HepG2 (cell line): ENCODE data around the gene AKAP1. TPM values are rescaled to one million over a fixed set of nuclear protein-coding genes. Genes with fewer than 3 reads are reported as not detected.

Experiments
- ATAC-seq: fragments of 200-7000 bp; cut with Tn5 transposase; 3 replicates; pipeline ENCODE4 v1.9.1; 2020; ENCODE audit warnings: mild to moderate bottlenecking, moderate library complexity
- BruUV-seq: library from RNA; stranded (reverse); fragments of 400-500 nt; replicated peaks from 2 replicates; lab custom pipeline; 2021; lab: Mats Ljungman, UMichigan
- CTCF ChIA-PET: fragments of 300-600 bp; formaldehyde crosslinking; extraction: SDS; loops from one replicate; lab custom pipeline; 2021; ENCODE audit warnings: low total read pairs, inconsistent platforms, low intra/inter-chr PET ratio; lab: Yijun Ruan, JAX
- POLR2A ChIA-PET: fragments of 350-600 bp; sonication (Branson Sonifier 250); formaldehyde crosslinking; loops from one replicate; lab custom pipeline; 2020; ENCODE audit warnings: antibody characterized with exemption, inconsistent platforms; lab: Yijun Ruan, JAX
- DNase-seq: peaks from one replicate; pipeline ENCODE4 v3.0.0-alpha.2; 2015; ENCODE audit warnings: low spot score
- FAIRE-seq: peaks from 3 replicates; lab custom pipeline; 2011; peaks lifted over from hg19 to GRCh38; lab: Jason Lieb, UNC
- H2AFZ ChIP-seq: one replicate; pipeline ENCODE4 v1.6.1; 2011; ENCODE audit warnings: low read length, inconsistent platforms
- H3K27ac ChIP-seq: fragments of 300-600 bp; 3 replicates; pipeline ENCODE4 v1.8.0; 2011; ENCODE audit warnings: mixed run types, mild to moderate bottlenecking, mixed read lengths, low read length, inconsistent platforms; ENCODE audit not compliant: insufficient read depth; ENCODE audit errors: extremely low read length
- H3K27me3 ChIP-seq, 2 experiments: fragments of 200-600 bp in 1 of 2; 2 replicates in 1 of 2; 3 replicates in 1 of 2; pipeline versions ENCODE4 v1.6.0 to v1.8.0; 2011; ENCODE audit warnings: low read length in 2 of 2, mild to moderate bottlenecking in 2 of 2, moderate library complexity in 2 of 2, inconsistent platforms in 1 of 2; ENCODE audit not compliant: insufficient read depth in 2 of 2, control insufficient read depth in 1 of 2
- H3K36me3 ChIP-seq, 2 experiments: fragments of 200-600 bp in 1 of 2; replicated peaks in 1 of 2; 2 replicates in 1 of 2; 3 replicates in 1 of 2; pipeline versions ENCODE4 v1.5.1 to v1.8.0; 2011; ENCODE audit warnings: low read length in 2 of 2, inconsistent platforms in 1 of 2; ENCODE audit not compliant: insufficient read depth in 2 of 2, control insufficient read depth in 1 of 2
- H3K4me1 ChIP-seq: 2 replicates; pipeline ENCODE4 v1.5.1; 2012; ENCODE audit warnings: low read length, inconsistent platforms; ENCODE audit not compliant: insufficient read depth
- H3K4me2 ChIP-seq: 2 replicates; pipeline ENCODE4 v1.6.0; 2011; ENCODE audit warnings: low read depth, low read length, inconsistent platforms
- H3K4me3 ChIP-seq, 3 experiments: fragments of 200-600 bp in 1 of 3; sonication (generic), shearing (Covaris generic) in 1 of 3; replicated peaks in 1 of 3; 2 replicates each; pipeline ENCODE4 v1.5.1; 2011 to 2016; ENCODE audit warnings: low read length in 3 of 3, inconsistent platforms in 2 of 3, low read depth in 2 of 3, mild to moderate bottlenecking in 2 of 3, control low read depth in 1 of 3, mixed read lengths in 1 of 3; ENCODE audit not compliant: insufficient read depth in 1 of 3
- H3K79me2 ChIP-seq: one replicate; pipeline ENCODE4 v1.6.1; 2011; ENCODE audit warnings: low read length, inconsistent platforms; ENCODE audit not compliant: insufficient read depth
- H3K9ac ChIP-seq: 2 replicates; pipeline ENCODE4 v1.6.0; 2011; ENCODE audit warnings: mild to moderate bottlenecking, low read depth, low read length, inconsistent platforms; ENCODE audit not compliant: insufficient read depth
- H3K9me3 ChIP-seq: 2 replicates; pipeline ENCODE4 v1.5.1; 2012; ENCODE audit warnings: mild to moderate bottlenecking, low read length
- H4K20me1 ChIP-seq: 2 replicates; pipeline ENCODE4 v1.6.0; 2011; ENCODE audit warnings: inconsistent platforms, mild to moderate bottlenecking, low read length, moderate library complexity; ENCODE audit not compliant: insufficient read depth
- ATF1 ChIP-seq: IDR thresholded peaks from 2 replicates; pipeline ENCODE4 v1.6.1; 2016; ENCODE audit warnings: mild to moderate bottlenecking, control low read depth
- CBFB ChIP-seq: sonication (generic); formaldehyde crosslinking; IDR thresholded peaks from 2 replicates; pipeline ENCODE4 v1.4.0; 2020; ENCODE audit warnings: missing genetic modification reagents
- IKZF4 ChIP-seq: sonication (generic); formaldehyde crosslinking; IDR thresholded peaks from 2 replicates; pipeline ENCODE4 v1.5.1; 2020; ENCODE audit warnings: borderline replicate concordance, mild to moderate bottlenecking, low read depth, missing genetic modification reagents; ENCODE audit errors: not compliant biosample characterization
- JUNB ChIP-seq: sonication (generic); formaldehyde crosslinking; IDR thresholded peaks from 2 replicates; pipeline ENCODE4 v1.8.0; 2022; ENCODE audit warnings: missing genetic modification reagents, mild to moderate bottlenecking, borderline replicate concordance
- MAFK ChIP-seq, 2 experiments: IDR thresholded peaks in 1 of 2; conservative IDR thresholded peaks in 1 of 2; 2 replicates each; pipeline ENCODE4 v1.6.1; 2011; ENCODE audit warnings: improper control_type of control experiment in 2 of 2, low read length in 2 of 2
- MTA3 ChIP-seq: sonication (generic); formaldehyde crosslinking; IDR thresholded peaks from 2 replicates; pipeline ENCODE4 v1.4.0; 2020; ENCODE audit warnings: missing genetic modification reagents
- NCOA2 ChIP-seq: sonication (generic); formaldehyde crosslinking; IDR thresholded peaks from 2 replicates; pipeline ENCODE4 v1.8.0; 2022; ENCODE audit warnings: inconsistent platforms
- NFE2L2 ChIP-seq: fragments of 150-350 bp; IDR thresholded peaks from 2 replicates; pipeline ENCODE4 v1.6.1; 2014; ENCODE audit warnings: low read length
- PHF20 ChIP-seq: sonication (generic); formaldehyde crosslinking; IDR thresholded peaks from 2 replicates; pipeline ENCODE4 v1.5.0; 2020; ENCODE audit warnings: mild to moderate bottlenecking, missing genetic modification reagents
- SMAD3 ChIP-seq: sonication (generic); formaldehyde crosslinking; IDR thresholded peaks from 2 replicates; pipeline ENCODE4 v1.4.0; 2020; ENCODE audit warnings: missing genetic modification reagents
- SP140L ChIP-seq: sonication (generic); formaldehyde crosslinking; IDR thresholded peaks from 2 replicates; pipeline ENCODE4 v1.4.0; 2020; ENCODE audit warnings: missing genetic modification reagents, borderline replicate concordance
- TBP ChIP-seq: sonication (generic); formaldehyde crosslinking; IDR thresholded peaks from 2 replicates; pipeline ENCODE4 v1.5.0; 2020; ENCODE audit warnings: missing genetic modification reagents
- XBP1 ChIP-seq: sonication (generic); formaldehyde crosslinking; IDR thresholded peaks from 2 replicates; pipeline ENCODE4 v1.5.0; 2020; ENCODE audit warnings: missing genetic modification reagents
- ZBTB21 ChIP-seq: sonication (generic); formaldehyde crosslinking; IDR thresholded peaks from 2 replicates; pipeline ENCODE4 v1.4.0; 2020; ENCODE audit warnings: missing genetic modification reagents
- ZNF136 ChIP-seq: sonication (generic); formaldehyde crosslinking; IDR thresholded peaks from 2 replicates; pipeline ENCODE4 v1.8.1; 2022; ENCODE audit warnings: low read depth, mild to moderate bottlenecking, moderate library complexity, missing genetic modification reagents
- ZNF333 ChIP-seq: sonication (generic); formaldehyde crosslinking; IDR thresholded peaks from 2 replicates; pipeline ENCODE4 v1.4.0; 2020; ENCODE audit warnings: mild to moderate bottlenecking, missing genetic modification reagents, borderline replicate concordance
- ZNF431 ChIP-seq: sonication (generic); formaldehyde crosslinking; IDR thresholded peaks from 2 replicates; pipeline ENCODE4 v1.9.0; 2022; ENCODE audit warnings: missing genetic modification reagents, low read depth, mild to moderate bottlenecking, borderline replicate concordance
- ZNF44 ChIP-seq: sonication (generic); formaldehyde crosslinking; IDR thresholded peaks from 2 replicates; pipeline ENCODE4 v1.5.1; 2020; ENCODE audit warnings: mild to moderate bottlenecking, missing genetic modification reagents
- ZNF543 ChIP-seq: sonication (generic); formaldehyde crosslinking; IDR thresholded peaks from 2 replicates; pipeline ENCODE4 v1.4.0; 2020; ENCODE audit warnings: mild to moderate bottlenecking, missing genetic modification reagents
- ZNF781 ChIP-seq: sonication (generic); formaldehyde crosslinking; IDR thresholded peaks from 2 replicates; pipeline ENCODE4 v1.5.1; 2020; ENCODE audit warnings: borderline replicate concordance, mild to moderate bottlenecking, missing genetic modification reagents; ENCODE audit errors: not compliant biosample characterization
- WGBS: methylation state at CpG from one replicate; pipeline ENCODE4 v1.1.6; 2017; ENCODE audit warnings: low lambda C conversion rate; 5-methylcytosine and 5-hydroxymethylcytosine counted together
- in situ Hi-C: cut with HindIII; loops from 2 replicates; pipeline ENCODE4 v1.10.0; 2017; ENCODE audit warnings: low pct_unique_long_range_greater_than_20kb; ENCODE audit not compliant: extremely low pct_ligation_motif_present
- intact Hi-C: fragments of 100-400 bp; cut with micrococcal nuclease; formaldehyde crosslinking; loops from one replicate; pipeline ENCODE4 v1.10.0; 2022; ENCODE audit not compliant: unreplicated experiment
- polyA plus RNA-seq, 8 experiments: library from polyadenylated mRNA; depleted of rRNA in 3 of 8; stranded (reverse) in 7 of 8; unstranded in 1 of 8; fragments of >200 nt; fragmentation: Illumina TruSeq in 4 of 8; extraction: Trizol in 4 of 8; gene quantifications; 2 replicates each; pipeline versions ENCODE4 v1.2.1 to v1.2.3, GENCODE V29; 2011 to 2016; ENCODE audit warnings: low read depth in 4 of 8, missing spikeins in 1 of 8, mixed read lengths in 1 of 8; ENCODE audit not compliant: insufficient read depth in 1 of 8
- total RNA-seq, 5 experiments: library from RNA; depleted of rRNA; stranded (reverse); fragments of >200 nt; fragmentation: Illumina TruSeq; extraction: Trizol; gene quantifications; 2 replicates each; pipeline ENCODE4 v1.2.3, GENCODE V29; 2016; ENCODE audit warnings: low read depth in 1 of 5
- TF ChIP-seq, protein P1 (sequence below): sonication (generic); formaldehyde crosslinking; conservative IDR thresholded peaks from 2 replicates; pipeline ENCODE4 v1.4.0; 2020; ENCODE audit warnings: missing genetic modification reagents
- TF ChIP-seq, protein P2 (sequence below): sonication (generic); formaldehyde crosslinking; conservative IDR thresholded peaks from 2 replicates; pipeline ENCODE4 v1.8.1; 2023; ENCODE audit warnings: missing genetic modification reagents
- TF ChIP-seq, protein P3 (sequence below): IDR thresholded peaks from 2 replicates; pipeline ENCODE4 v1.6.1; 2018; ENCODE audit warnings: missing genetic modification reagents, mild to moderate bottlenecking, missing compliant biosample characterization

AKAP1 gene
- total and polyA plus RNA-seq, 2 of the 13 experiments (the other 11 are each of a cell fraction or from before 2014, with no cell fraction given), result 101 to 131 TPM

DNA sequence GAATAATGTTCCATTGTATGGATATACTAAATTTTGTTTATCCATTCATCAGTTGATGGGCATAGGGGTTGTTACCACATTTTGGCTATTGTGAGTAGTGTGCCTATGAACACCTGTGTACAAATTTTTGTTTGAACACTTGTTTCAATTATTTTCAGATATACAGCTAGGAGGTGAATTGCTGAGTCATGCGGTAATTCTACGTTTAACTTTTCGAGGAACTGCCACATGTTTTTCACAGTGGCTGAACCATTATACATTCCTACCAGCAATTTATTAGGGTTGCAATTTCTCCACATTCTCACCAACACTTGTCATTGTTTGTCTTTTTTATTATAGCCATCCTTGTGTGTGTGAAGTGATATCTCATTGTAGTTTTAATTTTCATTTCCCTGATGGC, 75.6 kb downstream of the AKAP1 start (continued):
- no peak for TF ChIP-seq CBFB (CRISPR knock-in tag)
- no peak for TF ChIP-seq ZBTB21 (CRISPR knock-in tag)
- no peak for TF ChIP-seq PHF20 (CRISPR knock-in tag)
- TF ChIP-seq JUNB (CRISPR knock-in tag), result no peak
- TF ChIP-seq TBP, result no peak
- no peak for TF ChIP-seq ATF1 (CRISPR knock-in tag)
- no peak for TF ChIP-seq NCOA2 (CRISPR knock-in tag)
- TF ChIP-seq NFE2L2, result peak; percentile 94
- TF ChIP-seq MTA3 (CRISPR knock-in tag), result no peak
- peak; percentile 70 to 80 for TF ChIP-seq MAFK (conservative IDR thresholded peaks at IDR 0.05 in 1 of 2, IDR thresholded peaks at IDR 0.05 in 1 of 2; ENCODE audit: low read length in 2 of 2)
- TF ChIP-seq, all 625 proteins: peak for 3

DNA sequence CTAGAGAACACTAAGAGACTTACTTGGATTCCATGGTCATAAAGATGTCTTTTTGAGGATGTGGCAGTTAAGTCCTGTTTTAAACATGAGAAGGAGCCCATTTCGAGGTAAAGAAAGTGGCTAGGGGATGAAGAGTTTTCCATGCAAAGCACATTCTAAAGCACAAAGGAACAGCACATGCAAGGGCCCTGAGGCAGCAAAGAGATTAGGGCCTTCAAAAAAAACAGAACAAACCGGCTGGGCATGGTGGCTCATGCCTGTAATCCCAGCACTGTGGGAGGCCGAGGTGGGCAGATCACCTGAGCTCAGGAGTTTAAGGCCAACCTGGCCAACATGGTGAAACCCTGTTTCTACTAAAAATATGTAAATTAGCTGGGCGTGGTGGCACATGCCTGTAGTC, 79.8 kb downstream of the AKAP1 start:
- ATAC-seq (no peak), FAIRE-seq (no peak), DNase-seq (no peak)
- Histone ChIP-seq H4K20me1 (no peaks in the 10 kb centered on the region), H3K36me3 (no peaks in the 10 kb centered on the region), H3K27me3 (peaks cover 0 to 12% of the 10 kb centered on the region in 2 experiments; a peak in 4 of 5 replicates), H3K79me2 (no peaks in the 10 kb centered on the region), H3K4me3 (no peak overlapping the region), H3K4me1 (no peaks in the 10 kb centered on the region), H3K9ac (no peak overlapping the region), H2AFZ (no peak overlapping the region), H3K9me3 (no peaks in the 10 kb centered on the region), H3K27ac (no peak overlapping the region), H3K4me2 (no peak overlapping the region)
- no TSS peak for BruUV-seq
- ChIA-PET CTCF (no interaction called here), POLR2A (no interaction called here)
- intact Hi-C loops (no loop called here), in situ Hi-C loops (no loop called here)
- WGBS, result 6% methylated on average over 4 of the region's 4 CpGs
- no peak for TF ChIP-seq ZNF44 (CRISPR knock-in tag)
- TF ChIP-seq IKZF4 (CRISPR knock-in tag), result no peak
- no peak for TF ChIP-seq XBP1 (CRISPR knock-in tag)
- TF ChIP-seq, protein P1, sequence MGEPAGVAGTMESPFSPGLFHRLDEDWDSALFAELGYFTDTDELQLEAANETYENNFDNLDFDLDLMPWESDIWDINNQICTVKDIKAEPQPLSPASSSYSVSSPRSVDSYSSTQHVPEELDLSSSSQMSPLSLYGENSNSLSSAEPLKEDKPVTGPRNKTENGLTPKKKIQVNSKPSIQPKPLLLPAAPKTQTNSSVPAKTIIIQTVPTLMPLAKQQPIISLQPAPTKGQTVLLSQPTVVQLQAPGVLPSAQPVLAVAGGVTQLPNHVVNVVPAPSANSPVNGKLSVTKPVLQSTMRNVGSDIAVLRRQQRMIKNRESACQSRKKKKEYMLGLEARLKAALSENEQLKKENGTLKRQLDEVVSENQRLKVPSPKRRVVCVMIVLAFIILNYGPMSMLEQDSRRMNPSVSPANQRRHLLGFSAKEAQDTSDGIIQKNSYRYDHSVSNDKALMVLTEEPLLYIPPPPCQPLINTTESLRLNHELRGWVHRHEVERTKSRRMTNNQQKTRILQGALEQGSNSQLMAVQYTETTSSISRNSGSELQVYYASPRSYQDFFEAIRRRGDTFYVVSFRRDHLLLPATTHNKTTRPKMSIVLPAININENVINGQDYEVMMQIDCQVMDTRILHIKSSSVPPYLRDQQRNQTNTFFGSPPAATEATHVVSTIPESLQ (CRISPR knock-in tag), result no peak
- TF ChIP-seq ZNF136 (CRISPR knock-in tag), result no peak
- no peak for TF ChIP-seq ZNF781 (CRISPR knock-in tag)
- TF ChIP-seq, protein P2, sequence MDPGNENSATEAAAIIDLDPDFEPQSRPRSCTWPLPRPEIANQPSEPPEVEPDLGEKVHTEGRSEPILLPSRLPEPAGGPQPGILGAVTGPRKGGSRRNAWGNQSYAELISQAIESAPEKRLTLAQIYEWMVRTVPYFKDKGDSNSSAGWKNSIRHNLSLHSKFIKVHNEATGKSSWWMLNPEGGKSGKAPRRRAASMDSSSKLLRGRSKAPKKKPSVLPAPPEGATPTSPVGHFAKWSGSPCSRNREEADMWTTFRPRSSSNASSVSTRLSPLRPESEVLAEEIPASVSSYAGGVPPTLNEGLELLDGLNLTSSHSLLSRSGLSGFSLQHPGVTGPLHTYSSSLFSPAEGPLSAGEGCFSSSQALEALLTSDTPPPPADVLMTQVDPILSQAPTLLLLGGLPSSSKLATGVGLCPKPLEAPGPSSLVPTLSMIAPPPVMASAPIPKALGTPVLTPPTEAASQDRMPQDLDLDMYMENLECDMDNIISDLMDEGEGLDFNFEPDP (CRISPR knock-in tag), result no peak
- TF ChIP-seq, protein P3, sequence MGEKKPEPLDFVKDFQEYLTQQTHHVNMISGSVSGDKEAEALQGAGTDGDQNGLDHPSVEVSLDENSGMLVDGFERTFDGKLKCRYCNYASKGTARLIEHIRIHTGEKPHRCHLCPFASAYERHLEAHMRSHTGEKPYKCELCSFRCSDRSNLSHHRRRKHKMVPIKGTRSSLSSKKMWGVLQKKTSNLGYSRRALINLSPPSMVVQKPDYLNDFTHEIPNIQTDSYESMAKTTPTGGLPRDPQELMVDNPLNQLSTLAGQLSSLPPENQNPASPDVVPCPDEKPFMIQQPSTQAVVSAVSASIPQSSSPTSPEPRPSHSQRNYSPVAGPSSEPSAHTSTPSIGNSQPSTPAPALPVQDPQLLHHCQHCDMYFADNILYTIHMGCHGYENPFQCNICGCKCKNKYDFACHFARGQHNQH (CRISPR knock-in tag), result no peak
- TF ChIP-seq SMAD3 (CRISPR knock-in tag), result no peak
- TF ChIP-seq ZNF543 (CRISPR knock-in tag), result no peak
- no peak for TF ChIP-seq SP140L (CRISPR knock-in tag)
- TF ChIP-seq ZNF333 (CRISPR knock-in tag), result no peak
- TF ChIP-seq ZNF431 (CRISPR knock-in tag), result no peak
